ENCODE results near the gene ANKS1B.

The ANKS1B gene

DNA sequence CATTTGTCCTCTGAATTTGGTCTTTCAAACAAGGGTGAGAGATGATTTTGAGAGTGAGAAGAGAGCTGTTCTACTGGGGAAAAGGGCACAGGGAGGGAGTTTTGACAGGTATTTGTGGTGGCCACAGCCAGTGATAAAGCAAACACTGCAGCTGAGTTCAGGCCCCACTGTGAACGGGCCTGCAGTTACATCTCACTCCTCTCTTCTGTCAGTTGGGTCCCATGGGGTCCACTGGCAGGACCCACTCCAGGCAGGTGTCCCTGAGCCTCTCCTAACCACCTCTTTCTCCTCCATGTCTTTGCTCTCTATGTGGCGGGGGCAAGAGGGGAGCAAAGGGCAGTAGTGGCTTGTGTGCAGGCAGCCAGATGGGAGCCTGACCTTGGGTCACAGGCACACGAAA, 1044.8 kb downstream of the ANKS1B start:
- Histone ChIP-seq H3K27me3 (ENCODE audit: control insufficient read depth, insufficient read depth, low read length) (no peaks in the 10 kb centered on the region), H3K9me3 (ENCODE audit: control insufficient read depth, low read length) (no peaks in the 10 kb centered on the region), H3K4me1 (no peaks in the 10 kb centered on the region), H3K27ac (no peak overlapping the region), H2AFZ (no peak overlapping the region), H3K9ac (no peak overlapping the region), H3K79me2 (no peaks in the 10 kb centered on the region), H3K4me3 (ENCODE audit: low read depth, low read length) (no peak overlapping the region), H3K36me3 (ENCODE audit: control insufficient read depth, insufficient read depth, low read length) (no peaks in the 10 kb centered on the region), H3K4me2 (ENCODE audit: low read length) (no peak overlapping the region)
- TF ChIP-seq, protein P1, sequence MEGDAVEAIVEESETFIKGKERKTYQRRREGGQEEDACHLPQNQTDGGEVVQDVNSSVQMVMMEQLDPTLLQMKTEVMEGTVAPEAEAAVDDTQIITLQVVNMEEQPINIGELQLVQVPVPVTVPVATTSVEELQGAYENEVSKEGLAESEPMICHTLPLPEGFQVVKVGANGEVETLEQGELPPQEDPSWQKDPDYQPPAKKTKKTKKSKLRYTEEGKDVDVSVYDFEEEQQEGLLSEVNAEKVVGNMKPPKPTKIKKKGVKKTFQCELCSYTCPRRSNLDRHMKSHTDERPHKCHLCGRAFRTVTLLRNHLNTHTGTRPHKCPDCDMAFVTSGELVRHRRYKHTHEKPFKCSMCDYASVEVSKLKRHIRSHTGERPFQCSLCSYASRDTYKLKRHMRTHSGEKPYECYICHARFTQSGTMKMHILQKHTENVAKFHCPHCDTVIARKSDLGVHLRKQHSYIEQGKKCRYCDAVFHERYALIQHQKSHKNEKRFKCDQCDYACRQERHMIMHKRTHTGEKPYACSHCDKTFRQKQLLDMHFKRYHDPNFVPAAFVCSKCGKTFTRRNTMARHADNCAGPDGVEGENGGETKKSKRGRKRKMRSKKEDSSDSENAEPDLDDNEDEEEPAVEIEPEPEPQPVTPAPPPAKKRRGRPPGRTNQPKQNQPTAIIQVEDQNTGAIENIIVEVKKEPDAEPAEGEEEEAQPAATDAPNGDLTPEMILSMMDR (IDR thresholded peaks at IDR 0.05), result no peak

- Histone ChIP-seq H3K9ac (no peak overlapping the region), H3K27me3 (ENCODE audit: control insufficient read depth, insufficient read depth, low read length) (no peaks in the 10 kb centered on the region), H3K4me3 (ENCODE audit: low read depth, low read length) (no peak overlapping the region), H2AFZ (no peak overlapping the region), H3K9me3 (ENCODE audit: control insufficient read depth, low read length) (no peaks in the 10 kb centered on the region), H3K36me3 (ENCODE audit: control insufficient read depth, insufficient read depth, low read length) (no peaks in the 10 kb centered on the region), H3K4me2 (ENCODE audit: low read length) (no peak overlapping the region), H3K79me2 (no peaks in the 10 kb centered on the region), H3K27ac (no peak overlapping the region), H3K4me1 (no peaks in the 10 kb centered on the region)
- TF ChIP-seq, protein P1 (IDR thresholded peaks at IDR 0.05), result no peak
These were observed 1045.4 kb downstream of the ANKS1B start for GRCh38 chr12:98939350-98939749.

- Histone ChIP-seq H3K9me3 (ENCODE audit: control insufficient read depth, low read length) (no peaks in the 10 kb centered on the region), H2AFZ (no peak overlapping the region), H3K27ac (no peak overlapping the region), H3K4me3 (ENCODE audit: low read depth, low read length) (no peak overlapping the region), H3K36me3 (ENCODE audit: control insufficient read depth, insufficient read depth, low read length) (no peaks in the 10 kb centered on the region), H3K27me3 (ENCODE audit: control insufficient read depth, insufficient read depth, low read length) (no peaks in the 10 kb centered on the region), H3K9ac (no peak overlapping the region), H3K79me2 (no peaks in the 10 kb centered on the region), H3K4me1 (no peaks in the 10 kb centered on the region), H3K4me2 (ENCODE audit: low read length) (no peak overlapping the region)
- TF ChIP-seq, protein P1 (IDR thresholded peaks at IDR 0.05), result no peak
These were observed 1048.9 kb downstream of the ANKS1B start for GRCh38 chr12:98935847-98936246.

- no peaks in the 10 kb centered on the region for H3K4me1 ChIP-seq
- no peaks in the 10 kb centered on the region for H3K9me3 ChIP-seq (ENCODE audit: control insufficient read depth, low read length)
- H2AFZ ChIP-seq, result no peak overlapping the region
- no peak overlapping the region for H3K9ac ChIP-seq
- H3K27me3 ChIP-seq (ENCODE audit: control insufficient read depth, insufficient read depth, low read length), result no peaks in the 10 kb centered on the region
- no peak overlapping the region for H3K4me2 ChIP-seq (ENCODE audit: low read length)
- no peak overlapping the region for H3K27ac ChIP-seq
- H3K79me2 ChIP-seq, result no peaks in the 10 kb centered on the region
- no peak overlapping the region for H3K4me3 ChIP-seq (ENCODE audit: low read depth, low read length)
- no peaks in the 10 kb centered on the region for H3K36me3 ChIP-seq (ENCODE audit: control insufficient read depth, insufficient read depth, low read length)
- TF ChIP-seq, protein P1 (IDR thresholded peaks at IDR 0.05), result no peak
These were observed 1061.9 kb downstream of the ANKS1B start for GRCh38 chr12:98922871-98923270.

DNA sequence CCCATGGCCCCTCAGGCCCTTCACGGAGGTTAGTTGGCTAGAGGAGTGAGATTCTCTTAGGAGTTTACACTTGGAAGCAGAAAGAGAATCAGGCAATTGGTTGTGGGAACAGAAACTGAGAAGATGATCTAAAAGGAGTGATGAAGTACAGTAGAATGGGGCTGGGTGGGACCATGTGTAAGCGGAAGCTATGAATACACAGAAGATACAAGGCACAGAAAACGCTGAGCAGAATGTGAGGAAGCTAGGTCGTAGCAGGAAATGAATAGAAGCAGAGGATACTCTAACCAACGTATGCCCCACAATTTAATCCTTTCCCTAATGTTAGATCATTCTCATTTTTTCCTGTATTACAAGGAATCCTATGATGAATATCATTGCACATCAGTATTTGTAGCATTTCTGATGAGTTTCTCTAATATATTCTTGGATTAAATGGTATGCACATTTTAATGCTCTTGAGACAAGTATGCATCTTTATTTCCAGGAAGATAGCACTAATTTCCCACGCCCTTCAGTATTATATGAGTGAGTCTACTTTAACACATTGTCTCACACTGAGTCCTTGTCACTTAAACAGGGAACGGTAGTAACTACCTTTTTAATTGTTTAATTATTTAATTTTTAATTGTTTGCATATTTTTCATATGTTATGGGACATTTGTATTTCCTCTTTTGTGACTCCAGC, 1066.4 kb downstream of the ANKS1B start:
- no peak overlapping the region for H3K4me2 ChIP-seq (ENCODE audit: low read length)
- H3K9me3 ChIP-seq (ENCODE audit: control insufficient read depth, low read length), result no peaks in the 10 kb centered on the region
- no peaks in the 10 kb centered on the region for H3K36me3 ChIP-seq (ENCODE audit: control insufficient read depth, insufficient read depth, low read length)
- H3K4me3 ChIP-seq (ENCODE audit: low read depth, low read length), result no peak overlapping the region
- no peak overlapping the region for H3K27ac ChIP-seq
- H2AFZ ChIP-seq, result no peak overlapping the region
- H3K4me1 ChIP-seq, result no peaks in the 10 kb centered on the region
- TF ChIP-seq, protein P1 (IDR thresholded peaks at IDR 0.05), result no peak
- H3K9ac ChIP-seq, result no peak overlapping the region
- no peaks in the 10 kb centered on the region for H3K27me3 ChIP-seq (ENCODE audit: control insufficient read depth, insufficient read depth, low read length)
- no peaks in the 10 kb centered on the region for H3K79me2 ChIP-seq

Data from parathyroid adenoma (tissue), 2 donors.